K562 treated with DMSO at 1 percent for 4 hours (cell line): ENCODE results near the gene PLSCR4. TPM values are rescaled to one million over a fixed set of nuclear protein-coding genes. Genes with fewer than 3 reads are reported as not detected.

Experiments
- total RNA-seq: library from RNA; unstranded; fragments of 300-600 nt; gene quantifications from 2 replicates; pipeline ENCODE4 v1.2.3, GENCODE V29; 2022; ENCODE audit not compliant: insufficient read depth

The PLSCR4 gene
- 0.99 TPM in 1 of 2 replicates, not detected in the other for total RNA-seq

GRCh38 chr3:146250449-146251382, at the start of gene PLSCR4:
Gene PLSCR4 (minus strand): TSS chr3:146251105. CDS start chr3:146222071, 29,034 bp downstream.

GRCh38 chr3:146160964-146161662, 89.8 kb downstream of the PLSCR4 start, which contains the start of gene PLOD2:
Gene PLOD2 (minus strand): TSS chr3:146161184. CDS start chr3:146160989, 195 bp downstream.

Other genes with a start within 250 kb of the PLSCR4 start
- gene PLOD2, start 89.9 kb downstream of the PLSCR4 start, total RNA-seq: 2.0 TPM in 1 of 2 replicates, not detected in the other
- not detected in 2 replicates for gene PLSCR2, start 218.5 kb upstream of the PLSCR4 start, total RNA-seq